ENCODE results near the gene CLSTN2.

The CLSTN2 gene

GRCh38 chr3:140196970-140197369 lies 262.0 kb downstream of the CLSTN2 start:
- no peak for DNase-seq

- DNase-seq = no peak
These were observed 263.3 kb downstream of the CLSTN2 start for GRCh38 chr3:140198242-140198641.

GRCh38 chr3:140199008-140199407 lies 264.0 kb downstream of the CLSTN2 start:
- DNase-seq = no peak

- no peak for DNase-seq
These were observed 264.8 kb downstream of the CLSTN2 start for GRCh38 chr3:140199743-140200142.

- DNase-seq = no peak
These were observed 268.5 kb downstream of the CLSTN2 start for GRCh38 chr3:140203510-140203909.

GRCh38 chr3:140204271-140204984 lies 269.4 kb downstream of the CLSTN2 start:
- DNase-seq = no peak

- no peak for DNase-seq
These were observed 270.6 kb downstream of the CLSTN2 start for GRCh38 chr3:140205598-140205997.

GRCh38 chr3:140206196-140207040 lies 271.4 kb downstream of the CLSTN2 start:
- peak in 2 of 4 experiments; percentile 1 for DNase-seq

GRCh38 chr3:140207541-140207940 lies 272.6 kb downstream of the CLSTN2 start:
- no peak for DNase-seq

- peak; percentile 1 to 30 (median 24) for DNase-seq
These were observed 281.3 kb downstream of the CLSTN2 start for GRCh38 chr3:140216249-140216648.

GRCh38 chr3:140219291-140219690 lies 284.3 kb downstream of the CLSTN2 start:
- no peak for DNase-seq

- peak in 3 of 4 experiments; percentile 1 to 9 (median 4) for DNase-seq
These were observed 285.0 kb downstream of the CLSTN2 start for GRCh38 chr3:140219923-140220452.

GRCh38 chr3:140223197-140223596 lies 288.2 kb downstream of the CLSTN2 start:
- no peak for DNase-seq

GRCh38 chr3:140223631-140224030 lies 288.6 kb downstream of the CLSTN2 start:
- no peak for DNase-seq

GRCh38 chr3:140224307-140224706 lies 289.3 kb downstream of the CLSTN2 start:
- DNase-seq = no peak

- DNase-seq = no peak
These were observed 291.0 kb downstream of the CLSTN2 start for GRCh38 chr3:140225996-140226395.

GRCh38 chr3:140233702-140234101 lies 298.7 kb downstream of the CLSTN2 start:
- no peak for DNase-seq

- DNase-seq = no peak
These were observed 299.3 kb downstream of the CLSTN2 start for GRCh38 chr3:140234256-140234655.

- DNase-seq = no peak
These were observed 302.0 kb downstream of the CLSTN2 start for GRCh38 chr3:140236836-140237501.

- DNase-seq = no peak
These were observed 303.8 kb downstream of the CLSTN2 start for GRCh38 chr3:140238646-140239314.

GRCh38 chr3:140242818-140243276 lies 307.9 kb downstream of the CLSTN2 start:
- DNase-seq = no peak

- DNase-seq = no peak
These were observed 308.6 kb downstream of the CLSTN2 start for GRCh38 chr3:140243575-140243974.
